Measurements from ENCODE around the gene AGPAT3. TPM values are rescaled to one million over a fixed set of nuclear protein-coding genes. Genes with fewer than 3 reads are reported as not detected.

Gene AGPAT3
- total RNA-seq, 2 donors from 2014 or later: 21.2 to 109 TPM

DNA sequence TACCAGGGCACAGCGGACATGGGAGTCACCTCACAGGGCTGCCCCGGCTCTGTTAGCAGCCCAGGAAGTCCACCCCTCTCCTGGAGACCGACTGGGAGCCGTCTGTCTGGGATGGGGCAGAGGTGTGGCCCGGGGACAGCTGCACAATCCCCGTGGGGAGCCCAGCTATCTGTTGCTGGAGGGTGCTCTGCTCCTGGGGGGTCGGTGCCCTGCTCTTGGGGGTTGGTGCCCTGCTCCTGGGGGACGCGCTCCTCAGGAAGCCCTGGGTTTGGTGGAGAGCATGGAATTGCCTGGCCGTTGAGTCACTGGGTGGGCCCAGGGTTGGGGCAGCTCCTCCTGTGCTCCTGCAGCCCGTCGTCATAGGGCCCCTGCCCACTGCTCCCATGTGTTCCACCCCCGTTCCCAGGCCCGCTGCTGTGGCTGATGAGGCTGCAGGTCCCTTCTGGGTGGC is 39.3 kb downstream of the AGPAT3 start:
- no peaks in the 10 kb centered on the region for H3K9me3 Mint-ChIP-seq
- DNase-seq (ENCODE audit: low spot score in 2 of 2) (no peak), ATAC-seq (no peak)
- peak overlapping the region in 1 of 2 donors; percentile 17 for H3K27ac Mint-ChIP-seq
- peaks cover 12 to 21% of the 10 kb centered on the region in 2 donors for H3K36me3 Mint-ChIP-seq

DNA sequence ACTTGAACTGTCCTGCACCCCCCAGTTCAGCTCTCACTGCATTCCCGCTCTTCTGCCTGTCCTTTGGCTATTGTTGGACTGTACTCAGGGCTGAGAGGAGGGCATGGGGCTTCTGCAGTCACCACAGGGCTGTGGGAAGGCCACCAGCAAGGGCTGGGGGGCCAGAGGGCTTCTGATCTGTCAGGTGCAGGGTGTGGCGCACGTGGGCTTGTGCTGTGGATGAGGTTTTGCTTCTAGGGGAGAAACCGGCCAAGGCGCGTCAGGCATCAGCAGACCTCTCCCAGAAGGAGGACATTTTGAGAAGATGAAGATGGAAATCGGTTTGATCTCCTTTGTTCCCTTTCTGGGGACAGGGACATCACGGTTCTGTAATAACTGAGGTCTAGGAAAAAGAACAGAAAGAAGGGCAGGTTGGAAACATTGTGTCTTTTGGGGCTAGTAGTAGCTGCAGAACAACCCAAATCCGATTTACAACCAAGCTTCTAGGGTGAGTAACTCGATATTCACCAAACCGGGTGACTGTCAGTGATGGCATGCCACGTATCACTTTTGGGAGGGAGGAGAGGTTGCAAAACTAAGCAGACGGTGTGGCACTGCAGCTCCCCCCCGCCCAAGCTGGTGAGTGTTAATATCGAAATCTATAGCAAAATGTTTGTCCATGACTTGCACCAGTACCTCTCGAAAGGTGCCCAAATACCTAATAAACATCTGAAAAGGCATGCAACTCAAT is 40.9 kb downstream of the AGPAT3 start:
- peaks cover 0 to 10% of the 10 kb centered on the region in 2 donors for H3K36me3 Mint-ChIP-seq
- no peak overlapping the region for H3K27ac Mint-ChIP-seq

DNA sequence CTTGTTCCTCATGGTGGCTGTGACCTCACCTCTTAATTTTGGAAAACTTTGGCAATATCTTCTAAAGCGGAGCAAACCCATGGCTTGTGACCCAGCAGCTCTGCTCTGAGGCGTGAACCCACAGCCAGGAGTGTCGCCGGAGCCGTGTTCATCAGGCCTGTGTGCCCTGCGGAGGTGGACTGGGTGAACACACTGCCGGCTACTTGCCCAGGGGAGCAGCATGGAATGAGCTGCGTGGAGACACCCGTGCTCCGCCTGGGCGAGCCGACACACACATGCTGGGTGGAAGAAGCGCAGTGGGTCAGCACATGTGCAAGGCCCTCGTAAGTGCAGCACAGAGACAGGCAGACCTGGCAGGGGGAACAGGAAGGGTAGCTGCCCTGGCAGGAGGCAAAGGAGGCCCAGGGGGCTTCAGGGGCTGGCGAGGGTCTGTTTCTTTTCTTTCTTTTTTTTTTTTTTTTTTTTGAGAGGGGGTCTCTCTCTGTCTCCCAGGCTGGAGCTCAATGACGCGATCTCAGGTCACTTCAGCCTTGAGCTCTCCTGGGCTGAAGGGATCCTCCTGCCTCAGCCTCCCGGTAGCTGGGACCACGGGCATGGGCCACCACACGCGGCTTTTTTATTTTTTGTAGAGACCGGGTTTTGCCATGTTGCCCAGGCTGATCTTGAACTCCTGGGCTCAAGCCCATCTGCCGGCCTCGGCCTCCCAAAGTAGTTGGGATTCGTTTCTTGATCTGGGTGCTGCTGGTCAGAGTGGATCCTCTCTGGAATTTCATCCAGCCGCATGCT is 41.8 kb downstream of the AGPAT3 start:
- ATAC-seq: no peak
- H3K36me3 Mint-ChIP-seq: peaks cover 0 to 14% of the 10 kb centered on the region in 2 donors
- H3K27ac Mint-ChIP-seq: peak overlapping the region in 1 of 2 donors; percentile 60
- DNase-seq (ENCODE audit: low spot score in 2 of 2): no peak
- no peaks in the 10 kb centered on the region for H3K9me3 Mint-ChIP-seq

More for the DNA sequence above, 40.9 kb downstream of the AGPAT3 start:
- no peak for ATAC-seq
- no peak for DNase-seq (ENCODE audit: low spot score in 2 of 2)
- no peaks in the 10 kb centered on the region for H3K9me3 Mint-ChIP-seq

DNA sequence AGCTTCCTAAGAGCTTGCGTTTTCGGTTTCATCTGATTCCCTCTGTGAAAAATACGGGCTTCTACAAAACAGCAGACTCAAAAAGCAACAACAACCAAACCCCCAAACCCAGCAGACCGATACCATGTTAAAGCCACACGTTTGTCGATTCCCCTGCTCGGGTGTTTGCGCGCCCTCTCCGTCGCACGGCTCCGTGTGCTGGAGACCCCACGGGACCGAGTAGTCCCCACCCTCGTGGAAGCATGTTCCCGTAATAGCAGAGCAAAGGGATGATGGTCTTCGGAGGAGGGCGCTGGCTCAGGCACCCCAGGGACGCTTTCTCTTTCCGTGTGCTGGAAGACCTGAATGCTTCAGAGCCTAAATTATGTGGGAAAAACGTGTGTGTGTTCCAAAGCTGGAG is 42.7 kb downstream of the AGPAT3 start:
- Mint-ChIP-seq H3K9me3 (peaks cover 0 to 5% of the 10 kb centered on the region in 2 donors), H3K27ac (peak overlapping the region in 1 of 2 donors; percentile 80), H3K36me3 (peaks cover 6 to 23% of the 10 kb centered on the region in 2 donors)
- DNase-seq (ENCODE audit: low spot score in 2 of 2) (no peak), ATAC-seq (no peak)

DNA sequence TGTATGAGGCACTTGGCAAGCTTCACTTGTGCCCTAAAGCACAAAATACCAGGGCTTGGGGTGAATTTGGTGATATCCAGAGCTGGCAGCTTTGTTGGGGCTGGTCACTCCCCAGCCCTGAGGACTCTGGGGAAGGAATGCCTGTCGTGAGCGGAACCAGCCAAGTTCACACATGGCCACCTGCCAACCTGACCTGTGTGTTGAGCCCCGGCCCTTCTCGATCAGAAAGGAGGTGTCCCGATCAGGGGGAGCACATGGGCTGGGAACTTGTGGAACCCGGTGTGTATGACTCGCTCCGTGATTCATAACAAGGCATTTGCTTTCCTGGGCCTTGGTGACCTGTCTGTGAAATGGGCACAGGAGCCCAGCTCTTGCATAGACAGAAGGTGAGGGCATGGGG is 43.1 kb downstream of the AGPAT3 start:
- Mint-ChIP-seq H3K27ac (peak overlapping the region; percentile 35 to 80), H3K36me3 (peaks cover 7 to 25% of the 10 kb centered on the region in 2 donors), H3K9me3 (peaks cover 0 to 5% of the 10 kb centered on the region in 2 donors)
- ATAC-seq: no peak
- no peak for DNase-seq (ENCODE audit: low spot score in 2 of 2)

DNA sequence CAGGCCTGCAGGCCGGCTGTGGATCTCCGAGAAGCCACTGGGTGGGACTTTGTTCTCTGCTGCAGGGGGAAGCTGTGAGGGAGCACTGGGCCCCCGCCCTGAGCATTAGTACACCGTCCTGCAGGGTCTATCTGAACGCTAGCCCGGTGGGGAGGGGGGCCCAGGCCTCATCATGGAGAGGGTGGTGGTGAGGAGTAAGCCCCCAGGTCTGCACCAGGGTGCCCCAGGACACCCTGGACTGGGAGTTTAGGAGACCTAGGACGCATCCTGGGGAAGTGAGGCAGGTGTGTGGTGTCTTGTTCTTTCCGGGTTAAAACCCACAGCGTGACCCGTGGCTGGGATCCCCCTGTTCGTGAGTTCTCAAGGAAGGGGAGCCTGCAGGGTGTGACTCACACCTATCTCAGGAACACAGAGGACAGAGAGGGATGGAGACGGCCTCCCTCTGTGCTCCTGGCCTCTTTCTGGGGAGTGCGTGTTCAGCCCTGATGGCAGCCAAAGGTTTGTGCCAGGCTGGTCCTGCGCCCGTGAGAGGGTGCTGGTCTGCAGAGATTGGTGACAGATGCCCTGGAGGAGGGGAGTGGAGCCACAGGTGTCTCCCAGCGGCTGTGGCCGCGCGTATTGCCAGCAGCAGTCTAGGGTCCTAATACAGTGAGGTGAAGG is 44.8 kb downstream of the AGPAT3 start:
- Mint-ChIP-seq H3K9me3 (peaks cover 0 to 5% of the 10 kb centered on the region in 2 donors), H3K36me3 (peaks cover 7 to 25% of the 10 kb centered on the region in 2 donors), H3K27ac (peak overlapping the region in 1 of 2 donors; percentile 85)
- DNase-seq (ENCODE audit: low spot score in 2 of 2): no peak
- ATAC-seq: no peak

DNA sequence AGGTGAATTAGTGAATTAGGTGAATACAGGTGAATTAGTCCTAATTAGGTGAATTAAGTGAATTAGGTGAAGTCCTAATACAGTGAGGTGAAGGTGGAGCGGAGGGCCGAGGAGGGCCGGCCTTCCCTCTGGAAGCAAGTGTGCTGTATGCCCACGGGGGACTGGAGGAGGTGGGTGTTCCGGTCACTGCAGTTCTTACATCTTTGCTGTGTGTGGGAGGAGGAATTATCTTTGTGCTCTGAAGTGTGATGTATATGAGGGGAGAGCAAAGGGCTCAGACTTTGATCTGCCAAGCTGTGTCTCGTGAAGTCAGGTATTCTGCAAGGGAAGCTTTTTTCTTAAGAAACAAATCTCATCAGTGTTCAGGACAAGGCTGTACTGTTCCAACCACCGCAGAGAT is 45.4 kb downstream of the AGPAT3 start:
- H3K36me3 Mint-ChIP-seq: peaks cover 7 to 25% of the 10 kb centered on the region in 2 donors

DNA sequence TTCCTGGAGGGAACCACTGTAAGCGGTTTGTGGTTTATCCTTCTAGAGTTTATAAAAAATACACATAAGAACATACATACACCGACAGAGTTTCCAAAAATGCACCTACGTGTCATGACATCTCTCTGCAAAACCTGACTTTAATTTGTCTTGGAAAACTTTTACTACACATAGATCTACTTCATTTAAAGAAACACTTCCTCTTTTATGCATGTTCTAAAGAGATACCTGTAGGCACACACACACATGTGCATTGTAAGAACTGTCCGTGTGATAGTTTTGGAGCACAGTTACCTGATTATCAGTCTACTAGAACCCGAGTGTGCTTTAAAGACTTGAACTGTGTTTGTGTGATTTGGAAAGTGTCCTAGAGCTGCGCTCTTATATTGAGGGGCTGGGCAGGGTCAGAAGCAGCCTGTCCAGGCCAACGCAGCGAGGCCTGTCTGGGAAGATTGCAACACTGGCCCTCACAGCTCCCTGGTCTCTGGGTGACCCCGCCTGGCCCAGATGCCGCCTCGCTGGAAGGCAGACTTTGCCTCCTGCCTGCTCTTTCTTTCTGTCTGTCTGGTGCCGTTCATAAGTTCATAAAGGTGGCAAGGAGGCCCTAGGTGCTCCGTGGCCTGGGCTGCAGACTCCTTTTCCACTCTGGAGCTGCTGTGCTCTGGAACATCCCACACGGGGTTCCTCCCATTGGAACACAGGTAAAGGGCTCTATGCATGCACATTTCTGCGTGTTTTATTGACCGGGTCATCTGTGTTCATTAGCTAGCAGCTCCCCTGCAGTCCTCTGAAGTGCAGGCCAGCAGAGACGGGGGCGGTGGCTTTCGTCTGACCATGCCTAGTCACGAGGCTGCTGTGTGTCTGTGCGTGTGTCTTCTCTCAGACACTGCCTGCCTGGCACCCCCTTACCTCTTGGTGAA is 46.3 kb downstream of the AGPAT3 start:
- Mint-ChIP-seq H3K27ac (no peak overlapping the region), H3K36me3 (peaks cover 7 to 25% of the 10 kb centered on the region in 2 donors), H3K9me3 (peaks cover 0 to 5% of the 10 kb centered on the region in 2 donors)
- DNase-seq (ENCODE audit: low spot score in 2 of 2): no peak
- no peak for ATAC-seq

More for the DNA sequence above, 45.4 kb downstream of the AGPAT3 start:
- DNase-seq (ENCODE audit: low spot score in 2 of 2): no peak
- Mint-ChIP-seq H3K27ac (no peak overlapping the region), H3K9me3 (peaks cover 0 to 5% of the 10 kb centered on the region in 2 donors)
- ATAC-seq: no peak

DNA sequence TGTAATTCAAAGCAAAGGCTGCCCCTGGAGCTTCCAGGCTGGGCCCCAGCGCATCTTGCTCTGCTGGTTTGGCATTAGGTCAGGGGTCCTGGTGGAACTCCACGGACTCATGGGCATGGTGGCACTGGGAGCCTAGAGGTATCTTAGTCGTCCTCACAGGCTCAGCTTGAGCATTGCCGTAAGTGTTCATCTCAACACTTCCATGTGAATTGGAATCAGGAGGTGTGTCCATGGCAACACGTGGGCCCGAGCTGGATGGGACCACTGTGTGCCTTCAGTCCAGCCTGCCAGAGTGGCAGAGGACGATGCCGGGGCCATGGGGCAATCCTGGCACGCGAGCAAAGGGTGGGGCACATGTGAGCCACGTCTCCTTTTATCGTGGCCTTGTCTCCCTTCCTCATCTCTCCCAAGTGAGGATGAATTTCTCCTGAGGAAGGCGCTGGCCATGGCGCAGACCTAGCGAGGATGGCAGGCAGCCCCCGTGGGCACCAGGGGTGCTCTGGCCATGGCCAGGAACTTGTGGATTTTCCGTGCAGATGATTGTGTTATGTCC is 47.0 kb downstream of the AGPAT3 start:
- ATAC-seq: no peak
- Mint-ChIP-seq H3K27ac (no peak overlapping the region), H3K36me3 (peaks cover 7 to 25% of the 10 kb centered on the region in 2 donors), H3K9me3 (peaks cover 0 to 5% of the 10 kb centered on the region in 2 donors)
- no peak for DNase-seq (ENCODE audit: low spot score in 2 of 2)

DNA sequence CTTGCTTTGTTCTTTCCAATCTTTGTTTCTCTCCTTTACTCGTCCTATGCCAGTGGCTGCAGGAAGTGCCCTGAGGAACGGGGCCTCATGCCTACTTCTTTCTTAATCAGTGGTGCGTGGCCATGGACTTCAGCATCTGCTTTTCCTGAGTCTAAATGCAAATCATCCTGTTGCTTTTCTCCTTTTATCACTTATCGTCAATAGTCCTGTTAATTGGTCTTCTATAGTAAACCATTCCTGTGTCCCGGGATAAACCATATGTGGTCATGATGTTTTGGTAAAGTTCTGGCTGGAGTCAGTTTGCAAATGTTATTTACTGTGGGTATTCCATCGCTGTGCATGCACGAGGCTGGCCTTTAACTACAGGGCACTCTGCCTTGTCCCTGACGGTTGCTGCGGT is 47.5 kb downstream of the AGPAT3 start:
- ATAC-seq (no peak), DNase-seq (ENCODE audit: low spot score in 2 of 2) (no peak)
- H3K9me3 Mint-ChIP-seq: peaks cover 0 to 5% of the 10 kb centered on the region in 2 donors
- peaks cover 7 to 30% of the 10 kb centered on the region in 2 donors for H3K36me3 Mint-ChIP-seq
- no peak overlapping the region for H3K27ac Mint-ChIP-seq

DNA sequence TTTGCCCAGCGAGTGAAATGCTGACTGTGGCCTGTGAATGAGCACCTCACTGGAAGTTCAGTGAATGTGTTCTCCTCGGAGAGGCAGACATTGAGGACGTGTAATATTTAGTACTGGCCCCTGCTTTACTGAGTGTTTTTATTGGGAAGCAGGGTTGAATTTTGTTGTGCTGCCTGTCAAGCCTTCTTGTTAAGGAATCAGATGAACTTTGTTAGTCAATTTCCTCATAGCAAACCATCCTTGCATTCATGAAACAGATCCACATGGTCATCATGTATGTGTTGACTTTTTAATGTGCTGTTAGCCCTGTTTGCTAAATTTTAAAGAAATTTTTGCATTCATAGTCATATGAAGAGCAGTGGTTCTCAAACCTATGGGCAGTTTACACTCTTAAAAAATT is 47.9 kb downstream of the AGPAT3 start:
- H3K9me3 Mint-ChIP-seq: peaks cover 0 to 5% of the 10 kb centered on the region in 2 donors
- no peak for DNase-seq (ENCODE audit: low spot score in 2 of 2)
- H3K27ac Mint-ChIP-seq: no peak overlapping the region
- no peak for ATAC-seq
- peaks cover 7 to 28% of the 10 kb centered on the region in 2 donors for H3K36me3 Mint-ChIP-seq

DNA sequence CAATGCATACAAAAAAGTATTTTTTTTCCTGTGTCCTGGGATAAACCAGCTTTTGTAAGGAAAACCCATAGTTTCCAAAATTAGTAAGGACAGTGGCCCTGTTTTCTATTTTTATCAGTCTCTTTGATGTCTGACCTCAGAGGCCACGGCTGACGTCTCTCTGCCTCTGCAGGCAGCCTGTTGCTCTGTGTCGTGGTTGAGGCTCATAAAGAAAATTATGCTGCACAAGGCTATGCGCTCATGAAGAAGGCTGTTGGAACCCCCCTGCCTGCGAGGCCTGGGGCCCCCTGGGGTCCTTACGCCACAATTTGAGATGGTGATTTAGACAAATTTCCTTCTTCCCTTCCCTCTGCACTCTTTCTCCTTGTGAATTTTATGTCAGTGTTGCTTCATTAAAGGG is 48.9 kb downstream of the AGPAT3 start:
- DNase-seq (ENCODE audit: low spot score in 2 of 2) (no peak), ATAC-seq (no peak)
- Mint-ChIP-seq H3K9me3 (peaks cover 0 to 5% of the 10 kb centered on the region in 2 donors), H3K36me3 (peaks cover 7 to 34% of the 10 kb centered on the region in 2 donors), H3K27ac (no peak overlapping the region)

DNA sequence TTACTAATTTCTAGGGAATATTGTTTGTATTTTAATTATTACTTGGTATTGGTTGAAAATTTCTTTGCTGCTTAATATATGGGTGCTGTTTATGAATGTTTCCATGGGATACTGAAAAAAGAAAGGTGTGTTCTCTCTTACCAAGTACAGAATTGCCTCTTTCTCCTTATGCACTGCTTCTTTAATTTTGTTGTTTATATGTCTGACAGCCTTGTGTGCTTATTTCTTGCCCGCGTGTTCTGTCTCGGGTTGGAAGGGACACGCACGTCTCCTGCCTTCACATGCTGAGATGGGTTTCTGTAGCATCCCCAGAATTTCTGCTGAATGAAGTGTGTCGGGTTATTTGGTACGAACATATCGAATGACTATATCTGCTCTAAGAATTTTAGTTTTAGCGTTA is 51.1 kb downstream of the AGPAT3 start:
- peaks cover 0 to 5% of the 10 kb centered on the region in 2 donors for H3K9me3 Mint-ChIP-seq
- DNase-seq (ENCODE audit: low spot score in 2 of 2): no peak
- H3K36me3 Mint-ChIP-seq: peaks cover 7 to 50% of the 10 kb centered on the region in 2 donors
- no peak for ATAC-seq
- no peak overlapping the region for H3K27ac Mint-ChIP-seq

DNA sequence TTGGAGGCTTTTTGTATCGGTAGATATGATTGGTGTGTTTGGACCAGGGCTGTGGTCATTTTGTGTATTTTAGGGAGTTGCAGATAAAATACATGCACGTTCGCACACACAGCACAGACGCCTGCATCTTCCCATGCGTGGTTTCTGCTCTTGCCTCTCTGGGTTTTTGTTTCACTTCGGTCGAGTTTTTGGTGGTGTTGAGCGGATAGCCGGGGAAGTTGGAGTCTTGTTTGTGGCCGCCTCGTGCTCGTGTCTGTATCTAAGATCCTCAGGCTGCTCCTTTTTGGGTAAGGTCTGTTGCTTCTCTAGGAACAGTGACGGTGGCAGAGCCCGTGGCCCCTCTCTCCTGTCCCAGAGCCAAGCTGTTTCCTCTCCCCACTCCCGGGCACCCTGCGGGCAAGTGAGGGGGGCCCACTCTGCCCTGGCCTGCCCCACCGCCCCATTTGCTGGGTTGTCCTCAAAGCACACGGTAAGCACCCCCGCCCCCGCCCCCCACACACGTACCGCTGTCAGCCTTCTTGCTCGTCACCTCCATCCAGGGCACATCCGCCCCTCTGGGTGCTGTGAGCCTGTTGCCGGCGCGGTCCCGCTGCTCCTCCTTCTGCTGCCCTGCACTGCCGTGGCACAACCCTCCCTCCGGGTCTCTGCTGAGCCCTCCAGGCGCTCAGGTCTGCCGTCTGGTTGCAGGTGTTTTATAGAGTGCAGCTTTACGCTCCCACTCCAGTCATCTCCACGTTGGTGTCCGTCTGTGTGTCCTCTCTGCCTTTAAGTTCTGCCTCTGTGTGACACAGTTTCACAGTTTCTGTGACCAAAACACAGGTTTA is 51.9 kb downstream of the AGPAT3 start:
- Mint-ChIP-seq H3K27ac (peak overlapping the region; percentile 33 to 96), H3K36me3 (peaks cover 7 to 46% of the 10 kb centered on the region in 2 donors), H3K9me3 (peaks cover 0 to 5% of the 10 kb centered on the region in 2 donors)
- peak; percentile 79 to 86 for ATAC-seq
- DNase-seq (ENCODE audit: low spot score in 2 of 2): peak; percentile 62 to 67
